ENCODE results near the gene SLC26A5.
"Not testable (repeated sequence)": the region's sequence is repeated elsewhere in the genome, so short reads cannot be mapped to it uniquely, and the experiment has no call there.

Gene SLC26A5

DNA sequence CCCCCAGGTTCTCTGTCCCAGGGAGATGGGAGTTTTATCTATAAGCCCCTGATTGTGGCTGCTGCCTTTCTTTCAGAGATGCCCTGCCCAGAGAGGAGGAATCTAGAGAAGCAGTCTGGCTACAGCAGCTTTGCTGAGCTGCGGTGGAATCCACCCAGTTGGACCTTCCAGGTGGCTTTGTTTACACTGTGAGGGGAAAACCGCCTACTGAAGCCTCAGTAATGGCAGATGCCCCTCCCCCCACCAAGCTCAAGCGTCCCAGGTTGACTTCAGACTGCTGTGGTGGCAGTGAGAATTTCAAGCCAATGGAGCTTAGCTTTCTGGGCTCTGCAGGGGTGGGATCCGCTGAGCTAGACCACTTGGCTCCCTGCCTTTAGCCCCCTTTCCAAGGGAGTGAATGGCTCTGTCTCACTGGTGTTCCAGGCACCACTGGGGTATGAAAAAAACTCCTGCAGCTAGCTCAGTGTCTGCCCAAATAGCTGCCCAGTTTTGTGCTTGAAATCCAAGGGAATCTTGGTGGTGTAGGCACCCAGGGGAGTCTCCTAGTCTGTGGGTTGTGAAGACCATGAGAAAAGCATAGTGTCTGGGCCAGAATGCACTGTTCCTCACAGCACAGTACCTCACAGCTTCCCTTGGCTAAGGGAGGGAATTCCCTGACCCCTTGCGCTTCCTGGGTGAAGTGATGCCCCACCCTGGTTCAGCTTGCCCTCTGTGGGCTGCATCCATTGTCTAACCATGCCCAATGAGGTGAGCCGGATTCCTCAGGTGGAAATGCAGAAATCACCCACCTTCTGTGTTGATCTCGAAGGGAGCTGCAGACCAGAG is 40.0 kb downstream of the SLC26A5 start:
- not testable (repeated sequence) for DNase-seq

DNA sequence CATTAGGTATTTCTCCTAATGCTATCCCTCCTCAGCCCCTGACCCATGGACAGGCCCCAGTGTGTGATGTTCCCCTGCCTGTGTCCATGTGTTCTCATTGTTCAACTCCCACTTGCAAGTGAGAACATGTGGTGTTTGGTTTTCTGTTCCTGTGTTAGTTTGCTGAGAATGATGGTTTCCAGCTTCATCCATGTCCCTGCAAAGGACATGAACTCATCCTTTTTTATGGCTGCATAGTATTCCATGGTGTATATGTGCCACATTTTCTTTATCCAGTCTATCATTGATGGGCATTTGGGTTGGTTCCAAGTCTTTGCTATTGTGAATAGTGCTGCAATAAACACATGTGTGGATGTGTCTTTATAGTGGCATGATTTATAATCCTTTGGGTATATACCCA is 46.3 kb downstream of the SLC26A5 start:
- DNase-seq, result not testable (repeated sequence)

DNA sequence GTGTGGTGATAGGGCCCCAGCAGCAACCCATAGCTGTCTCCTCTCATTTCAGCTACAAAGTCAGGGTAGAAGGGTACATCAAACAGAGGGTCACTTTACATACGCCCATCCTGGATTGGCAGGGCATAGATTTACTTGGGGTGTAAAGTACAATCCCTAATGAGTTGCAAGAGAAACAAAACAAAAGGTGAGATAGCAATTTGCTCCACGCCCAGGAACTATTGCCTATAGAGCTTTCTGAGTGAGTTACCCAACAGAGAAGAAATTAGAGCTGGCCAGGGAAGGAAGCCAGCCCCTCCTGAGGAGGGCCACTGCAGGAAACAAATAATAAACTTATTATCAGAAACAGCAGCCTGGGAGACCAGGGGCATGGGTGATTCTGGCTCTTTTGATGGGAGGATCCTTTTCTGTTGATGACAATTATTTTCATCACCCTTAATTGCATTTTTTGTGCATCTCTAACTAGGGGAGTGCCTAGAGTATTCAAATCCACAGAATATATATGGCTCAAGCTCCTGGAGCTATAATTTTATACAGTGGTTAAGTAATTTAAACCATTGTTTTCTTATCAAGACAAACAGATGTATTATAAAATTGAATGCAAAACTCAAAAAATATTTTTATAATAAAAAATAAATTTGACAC is 47.4 kb downstream of the SLC26A5 start:
- DNase-seq, result no peak

DNA sequence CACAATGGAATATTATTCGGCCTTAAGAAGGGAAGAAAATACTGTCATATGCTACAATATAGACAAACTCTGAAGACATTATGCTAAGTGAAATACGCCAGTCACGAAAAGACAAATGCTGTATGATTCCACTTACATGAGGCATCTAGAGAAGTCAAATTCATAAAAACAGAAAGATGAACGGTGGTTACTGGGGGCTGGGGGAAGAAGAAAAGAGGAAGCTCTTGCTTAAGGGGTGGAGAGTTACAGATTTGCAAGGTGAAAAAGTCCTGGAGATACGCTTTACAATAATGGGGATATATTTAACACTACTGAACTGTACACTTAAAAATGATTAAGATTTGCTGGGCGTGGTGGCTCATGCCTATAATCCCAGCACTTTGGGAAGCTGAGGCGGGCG is 49.5 kb downstream of the SLC26A5 start:
- no peak for DNase-seq

DNA sequence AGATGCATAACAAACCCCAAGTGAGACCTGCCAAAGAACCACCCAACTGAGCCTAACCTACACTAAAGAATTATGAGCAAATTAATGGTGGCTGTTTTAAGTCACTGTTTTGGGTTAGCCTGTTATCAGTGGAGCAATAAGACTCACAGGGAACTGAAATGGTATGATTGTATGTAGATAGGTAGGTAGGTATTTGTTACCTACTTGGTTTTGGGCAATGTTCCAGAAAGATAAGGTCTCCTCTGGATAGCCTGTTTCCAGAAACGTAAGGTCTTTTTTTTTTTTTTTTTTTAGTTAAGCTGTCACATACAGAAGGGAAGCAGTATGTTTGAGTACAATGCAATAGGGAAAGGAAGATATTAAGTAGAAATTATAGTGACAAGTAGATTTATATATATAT is 50.9 kb downstream of the SLC26A5 start:
- no peak for DNase-seq

DNA sequence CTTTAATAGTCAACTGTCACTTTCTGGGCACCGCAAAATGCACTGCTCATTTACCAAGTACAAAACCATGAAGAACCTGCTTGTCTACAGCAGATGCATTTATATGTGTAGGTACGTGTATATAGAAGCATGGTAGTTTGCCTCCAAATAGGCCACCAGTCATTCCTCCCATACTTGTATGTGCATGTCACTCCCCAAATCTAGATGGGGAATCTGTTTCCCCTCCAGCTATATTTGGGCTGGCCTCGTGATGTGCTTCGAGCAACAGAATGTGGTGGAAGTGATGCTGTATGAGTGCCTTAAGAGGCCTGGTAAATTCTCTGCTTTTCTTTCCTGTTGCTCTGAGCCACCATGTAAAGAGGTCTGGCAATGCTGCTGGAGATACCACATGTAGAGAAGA is 51.4 kb downstream of the SLC26A5 start:
- DNase-seq, result no peak

DNA sequence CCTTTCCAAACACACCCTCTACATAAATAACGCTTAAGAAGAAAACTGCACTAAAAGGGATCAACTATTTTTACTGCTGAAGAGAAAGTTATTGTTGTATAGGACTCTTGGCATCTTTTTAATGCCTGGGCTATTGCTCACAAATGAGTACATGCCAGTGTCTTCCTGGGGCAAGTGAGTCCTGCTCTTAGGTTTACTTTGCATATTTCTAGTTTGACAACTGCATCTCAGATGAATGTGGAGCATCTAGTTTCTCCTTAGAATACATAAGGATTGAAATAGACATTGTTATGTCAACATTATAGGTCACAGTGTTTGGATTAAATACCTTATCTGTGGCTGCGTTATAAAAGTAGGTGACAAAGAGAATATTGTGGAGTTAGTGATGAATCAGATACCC is 54.0 kb downstream of the SLC26A5 start:
- no peak for DNase-seq

DNA sequence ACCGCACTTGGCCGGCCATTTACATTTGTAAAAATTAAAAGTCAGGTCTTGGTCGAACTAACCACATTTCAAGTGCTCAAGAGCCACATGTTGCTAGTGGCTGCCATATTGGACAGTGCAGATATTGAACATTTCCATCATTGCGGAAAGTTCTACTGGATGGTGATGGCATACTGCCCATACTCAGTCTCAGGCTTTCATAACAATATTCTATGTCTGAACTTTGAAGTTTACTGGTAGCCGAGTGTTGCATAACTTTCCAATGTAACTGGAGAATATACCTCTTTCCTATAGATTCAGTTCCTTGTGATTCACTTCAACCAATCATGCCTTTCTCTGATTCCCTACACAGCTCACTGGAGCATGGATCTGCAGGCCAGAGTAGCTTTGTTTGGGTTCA is 54.9 kb downstream of the SLC26A5 start:
- DNase-seq, result no peak

DNA sequence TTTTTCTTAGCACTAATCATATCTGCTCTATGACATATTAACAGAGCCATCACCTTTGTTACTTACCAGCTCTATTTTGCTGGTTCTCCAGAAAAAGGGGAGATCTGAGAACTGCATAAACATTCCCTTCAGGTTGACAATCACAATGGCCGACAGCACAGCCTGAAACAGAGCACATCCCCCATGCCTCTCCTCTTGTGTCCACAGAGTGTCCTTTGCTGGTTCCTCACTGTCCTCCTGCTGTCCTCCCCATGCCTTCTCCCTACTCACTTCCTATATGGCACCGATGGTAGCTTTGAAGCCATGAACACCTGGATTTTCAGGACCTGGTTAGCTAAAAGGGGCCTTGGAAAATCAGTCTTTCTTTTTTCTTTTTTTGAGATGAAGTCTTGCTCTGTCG is 56.7 kb downstream of the SLC26A5 start:
- DNase-seq, result no peak

DNA sequence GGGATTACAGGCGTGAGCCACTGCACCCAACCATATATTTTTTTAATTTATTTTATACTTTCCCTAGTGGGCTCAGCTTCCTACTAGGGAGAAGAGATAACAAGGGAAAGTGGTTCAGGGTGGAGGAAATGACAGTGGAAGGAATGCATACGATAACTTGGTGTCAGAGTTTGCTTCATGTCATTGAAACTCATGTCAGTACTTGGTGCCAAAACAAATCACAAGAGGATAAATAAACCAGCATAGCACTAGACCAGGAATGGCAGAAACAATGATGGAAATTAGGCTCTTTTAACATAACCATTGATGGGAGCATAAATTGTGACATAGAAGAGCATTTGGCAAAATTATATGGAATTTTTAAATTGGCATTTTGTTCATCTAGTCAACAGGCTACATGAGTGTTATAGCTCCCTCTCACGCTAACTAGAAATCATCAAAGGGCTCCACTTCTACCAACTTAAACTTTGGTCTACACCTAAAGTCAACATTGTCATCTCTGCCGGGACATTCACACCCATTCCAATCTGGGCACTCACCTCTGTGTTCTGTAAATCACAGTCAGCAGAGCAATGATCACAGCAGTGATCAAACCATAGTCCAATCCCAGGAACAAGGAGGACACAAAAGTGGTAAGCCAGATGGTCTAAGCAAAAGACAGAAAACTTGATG is 57.4 kb downstream of the SLC26A5 start:
- no peak for DNase-seq

DNA sequence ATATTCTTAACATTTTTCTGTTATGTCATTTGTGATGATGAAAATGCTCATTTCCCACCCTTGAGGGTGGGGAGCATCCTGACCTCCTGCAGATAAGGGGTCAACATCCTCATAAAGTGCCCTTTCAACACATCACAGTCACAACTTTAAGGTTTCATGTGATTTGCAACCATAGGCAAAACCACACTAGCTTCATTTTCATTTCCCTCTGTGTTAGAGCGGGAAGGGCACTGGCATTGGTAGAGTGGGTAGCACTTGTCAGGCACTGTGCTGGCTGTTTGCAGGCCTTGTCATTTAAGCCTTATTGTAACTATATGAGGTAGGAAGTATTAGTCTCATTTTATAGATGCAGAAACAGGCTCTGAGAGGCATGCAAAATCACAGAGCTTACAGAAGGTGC is 58.8 kb downstream of the SLC26A5 start:
- no peak for DNase-seq

DNA sequence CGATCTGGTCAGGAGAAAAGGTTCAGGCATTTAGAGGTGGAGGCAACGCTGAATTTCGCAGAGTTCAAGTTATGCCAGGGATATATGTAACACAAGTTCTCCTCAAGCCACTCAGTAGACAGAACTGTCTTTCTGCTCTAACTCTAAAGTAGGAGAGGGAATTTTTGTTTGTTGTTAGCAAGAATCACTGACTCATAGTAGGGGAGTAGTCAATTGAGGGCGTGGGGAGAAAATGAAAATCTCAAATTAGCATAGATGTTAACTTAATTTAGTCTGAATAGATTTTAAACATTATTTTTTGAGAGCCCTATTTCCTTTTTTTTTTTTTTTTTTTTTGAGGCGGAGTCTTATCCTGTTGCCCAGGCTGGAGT is 64.0 kb downstream of the SLC26A5 start:
- DNase-seq, result no peak

DNA sequence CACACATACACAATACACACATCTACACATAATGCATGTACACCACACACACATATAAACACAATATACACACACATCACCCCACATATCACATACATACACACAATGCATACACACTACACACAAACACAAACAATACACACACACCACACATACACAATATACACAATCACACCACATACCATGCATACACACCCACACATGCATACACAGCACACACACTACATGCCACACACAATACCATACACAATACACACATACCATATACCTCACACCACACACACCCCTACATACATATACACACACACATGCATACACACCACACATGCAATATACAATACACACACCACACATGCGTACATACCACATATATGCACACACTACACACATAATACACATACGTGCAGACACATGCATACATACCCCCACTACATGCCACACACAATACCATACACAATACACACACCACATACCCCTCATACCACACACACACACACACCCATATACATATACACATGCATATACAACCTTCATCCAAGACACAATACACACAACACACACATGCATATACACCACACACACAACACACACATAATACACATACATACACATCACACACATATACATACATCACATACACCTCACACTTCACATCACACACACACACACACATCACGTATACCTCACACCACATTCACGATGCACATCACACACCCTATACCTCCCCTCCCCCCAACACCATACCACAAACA is 64.6 kb downstream of the SLC26A5 start:
- DNase-seq, result no peak

DNA sequence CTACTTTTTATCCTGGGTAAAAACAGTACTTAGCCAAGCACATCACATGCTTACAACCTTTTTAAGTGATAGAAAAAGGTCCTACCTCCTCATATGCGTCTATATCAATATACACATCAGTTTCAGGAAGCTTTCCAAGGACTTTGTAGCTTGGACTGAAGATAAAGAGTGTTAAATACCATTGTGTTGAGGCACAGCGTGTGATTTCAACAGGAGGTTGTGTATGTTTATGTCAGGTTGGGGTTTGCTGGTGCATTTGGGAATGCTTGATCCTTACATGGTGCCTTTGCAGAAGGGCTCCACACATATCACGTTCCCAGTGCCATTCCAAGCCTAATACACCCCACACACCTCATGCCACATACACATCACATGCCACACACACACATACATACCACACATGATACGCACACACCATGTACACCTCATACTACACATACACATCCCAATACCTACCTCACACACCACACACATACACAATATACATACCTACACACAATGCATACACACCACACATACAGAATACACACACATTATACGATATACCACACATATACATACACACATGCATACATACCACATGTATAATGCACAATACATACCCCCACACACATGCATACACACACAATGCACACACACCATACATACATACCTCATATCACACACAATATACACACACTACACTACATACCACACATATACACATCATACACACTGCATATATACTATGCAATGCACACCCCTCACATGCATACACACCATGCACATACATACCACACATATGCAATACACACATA is 65.4 kb downstream of the SLC26A5 start:
- DNase-seq, result no peak

DNA sequence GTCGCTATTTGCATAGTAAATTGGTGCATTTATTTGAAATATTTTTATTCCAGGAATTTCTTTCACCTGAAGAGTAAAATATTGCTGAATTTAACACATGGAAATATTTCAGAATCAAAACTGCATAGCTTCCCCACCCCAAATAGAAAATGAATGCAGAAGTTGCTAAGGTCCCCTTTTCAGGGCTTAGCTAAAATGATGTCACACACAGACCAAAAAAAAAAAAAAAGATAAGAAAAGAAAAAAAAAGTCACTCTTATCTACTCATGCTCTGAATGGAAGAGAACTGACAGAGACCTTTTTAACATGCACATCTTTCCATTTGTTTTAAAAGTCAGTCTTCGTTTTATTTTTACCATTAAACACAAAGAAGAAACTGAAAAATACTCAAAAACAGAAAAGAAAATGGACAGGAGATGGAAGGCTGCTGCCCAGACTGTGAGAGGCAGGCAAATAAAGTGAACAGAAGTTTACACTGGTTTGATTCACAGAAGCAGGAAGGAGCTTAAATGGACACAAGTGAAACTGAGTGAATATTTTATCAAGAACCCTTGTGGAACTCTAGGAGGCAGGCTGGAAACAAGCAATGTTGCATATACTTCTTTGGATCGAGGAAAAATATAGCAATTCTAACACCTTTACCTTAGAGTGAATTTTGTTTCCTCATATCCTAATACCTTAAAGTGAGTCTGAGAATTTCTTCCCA is 66.6 kb downstream of the SLC26A5 start:
- DNase-seq, result no peak

DNA sequence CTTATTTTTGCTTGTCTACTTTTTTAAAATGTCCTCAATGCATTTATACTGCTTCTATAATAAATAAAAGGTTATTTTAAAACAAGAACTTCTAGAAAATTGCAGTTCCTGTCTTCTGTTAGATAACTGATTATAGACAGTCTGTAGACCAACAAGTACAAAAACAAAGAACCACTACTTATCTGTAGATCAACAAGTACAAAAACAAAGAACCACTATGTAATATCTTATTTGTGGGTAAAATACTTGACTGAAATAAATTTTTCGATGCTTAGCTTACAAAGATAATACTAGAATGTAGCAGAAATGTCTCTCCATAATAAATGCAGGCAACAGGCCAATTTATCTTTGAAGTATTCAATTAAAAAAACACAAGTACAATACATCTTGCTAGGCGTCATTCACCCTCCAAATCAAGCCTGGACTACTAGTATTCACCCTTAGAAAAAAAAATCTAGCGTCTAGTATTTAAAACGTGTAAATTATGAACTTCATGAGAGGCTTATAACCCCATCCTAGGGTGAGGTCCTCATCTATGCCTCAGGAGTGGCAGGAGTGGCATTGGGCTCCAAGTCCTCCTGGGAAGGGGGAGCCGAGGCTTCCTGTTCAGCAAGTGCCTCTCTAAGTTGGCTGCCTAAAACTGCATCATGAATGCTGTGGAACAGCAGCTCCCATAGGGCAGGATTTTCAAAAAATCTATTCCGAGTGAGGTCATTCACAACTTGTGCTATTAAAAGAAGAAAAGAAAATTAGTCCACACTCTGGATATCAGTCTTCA is 72.0 kb downstream of the SLC26A5 start:
- no peak for DNase-seq

DNA sequence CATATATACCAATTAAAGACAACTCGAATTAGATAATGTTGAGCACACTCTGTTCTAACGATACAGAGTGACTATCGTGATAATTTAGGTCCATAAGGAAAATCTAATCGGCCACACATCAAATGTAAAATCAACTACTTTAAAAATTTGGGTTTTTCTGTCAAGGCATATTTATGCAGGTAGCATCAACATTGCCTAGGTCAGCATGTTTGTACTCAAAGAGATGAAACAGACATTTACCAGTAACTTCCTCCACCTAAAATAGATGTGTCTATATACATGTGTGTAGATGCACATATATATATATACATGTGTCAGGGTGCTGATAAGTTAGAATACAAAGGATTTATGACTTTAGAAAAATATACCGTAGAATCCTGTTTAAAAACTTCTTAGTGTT is 76.6 kb downstream of the SLC26A5 start:
- DNase-seq, result no peak

DNA sequence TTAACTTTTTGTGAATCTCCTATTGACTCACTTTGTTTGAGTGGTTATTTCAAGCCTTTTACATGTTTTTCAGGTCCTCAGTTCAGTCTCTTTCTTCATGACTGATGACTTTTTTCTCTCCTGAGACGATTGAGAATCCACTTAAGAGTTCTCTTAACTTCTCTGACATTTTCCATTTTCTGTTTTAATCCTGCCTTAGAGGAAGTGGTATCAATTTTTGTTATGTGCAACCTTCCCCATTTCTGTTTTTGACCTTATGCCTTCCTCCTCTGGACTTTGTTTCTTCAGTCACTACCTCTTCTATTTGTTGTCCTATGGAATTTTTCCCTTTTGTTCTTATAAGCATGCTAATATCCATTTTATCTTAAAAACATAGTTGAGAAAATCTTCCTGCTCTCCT is 96.2 kb downstream of the SLC26A5 start:
- no peak for DNase-seq

DNA sequence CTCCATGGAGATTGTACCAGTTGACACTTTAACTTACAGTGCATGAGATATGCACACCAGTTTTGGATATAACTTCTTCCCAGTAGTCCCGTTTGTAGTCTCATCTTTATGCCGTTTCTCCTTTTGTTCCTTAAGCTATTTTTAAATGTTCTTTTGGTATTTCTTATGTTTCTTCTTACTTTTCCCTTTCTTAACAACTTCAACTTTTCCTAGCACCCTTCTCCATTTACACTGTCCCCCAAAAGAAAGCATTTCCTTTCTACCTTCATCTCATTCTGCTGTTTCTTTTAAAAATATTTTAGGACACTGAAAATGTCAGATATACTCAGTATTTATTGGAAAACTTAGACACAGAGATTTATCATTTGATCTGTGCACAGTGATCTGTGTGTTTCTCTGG is 97.0 kb downstream of the SLC26A5 start:
- DNase-seq, result no peak

DNA sequence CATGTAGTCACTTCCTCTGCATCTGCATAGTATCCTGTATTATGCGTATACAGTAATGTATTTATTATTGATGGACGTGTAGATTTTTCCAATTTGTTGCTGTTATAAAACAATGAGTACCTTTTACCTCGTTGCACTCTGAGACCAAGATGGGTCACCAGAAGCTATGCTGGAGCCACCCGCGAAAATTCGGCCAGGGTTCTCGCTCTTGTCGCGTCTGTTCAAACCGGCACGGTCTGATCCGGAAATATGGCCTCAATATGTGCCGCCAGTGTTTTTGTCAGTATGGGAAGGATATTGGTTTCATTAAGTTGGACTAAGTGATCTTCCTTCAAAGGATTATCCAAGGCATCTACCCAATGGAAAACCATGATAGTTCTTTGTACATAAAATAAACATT is 97.6 kb downstream of the SLC26A5 start:
- DNase-seq, result no peak
